ENCODE data around the gene KCNJ12.
"Not testable (repeated sequence)": the region's sequence is repeated elsewhere in the genome, so short reads cannot be mapped to it uniquely, and the experiment has no call there.

KCNJ12 gene

GRCh38 chr17:21413570-21414279, 37.6 kb downstream of the KCNJ12 start:
- not testable (repeated sequence) for H3K27ac ChIP-seq (ENCODE audit: low read depth, low read length); H3K9ac ChIP-seq (ENCODE audit: low read depth in 1 of 2, low read length in 2 of 2); H3K4me3 ChIP-seq (ENCODE audit: low read depth in 1 of 2, low read length in 2 of 2); H3K4me1 ChIP-seq (ENCODE audit: control insufficient read depth in 1 of 2, insufficient read depth in 2 of 2, low read length in 2 of 2); H3K9me3 ChIP-seq (ENCODE audit: control insufficient read depth in 1 of 2, low read length in 2 of 2); H3K36me3 ChIP-seq (ENCODE audit: control insufficient read depth in 1 of 2, insufficient read depth in 2 of 2, low read length in 2 of 2); H3K27me3 ChIP-seq (ENCODE audit: control insufficient read depth in 1 of 2, insufficient read depth in 2 of 2, low read length in 2 of 2)

- H3K27me3 ChIP-seq (ENCODE audit: control insufficient read depth in 1 of 2, insufficient read depth in 2 of 2, low read length in 2 of 2); H3K4me3 ChIP-seq (ENCODE audit: low read depth in 1 of 2, low read length in 2 of 2); H3K9me3 ChIP-seq (ENCODE audit: control insufficient read depth in 1 of 2, low read length in 2 of 2); H3K36me3 ChIP-seq (ENCODE audit: control insufficient read depth in 1 of 2, insufficient read depth in 2 of 2, low read length in 2 of 2); H3K27ac ChIP-seq (ENCODE audit: low read depth, low read length); H3K4me1 ChIP-seq (ENCODE audit: control insufficient read depth in 1 of 2, insufficient read depth in 2 of 2, low read length in 2 of 2); H3K9ac ChIP-seq (ENCODE audit: low read depth in 1 of 2, low read length in 2 of 2): not testable (repeated sequence)
Observed at GRCh38 chr17:21414616-21415015, 38.5 kb downstream of the KCNJ12 start.

- H3K4me1 ChIP-seq (ENCODE audit: control insufficient read depth in 1 of 2, insufficient read depth in 2 of 2, low read length in 2 of 2); H3K4me3 ChIP-seq (ENCODE audit: low read depth in 1 of 2, low read length in 2 of 2); H3K27me3 ChIP-seq (ENCODE audit: control insufficient read depth in 1 of 2, insufficient read depth in 2 of 2, low read length in 2 of 2); H3K27ac ChIP-seq (ENCODE audit: low read depth, low read length); H3K9ac ChIP-seq (ENCODE audit: low read depth in 1 of 2, low read length in 2 of 2); H3K36me3 ChIP-seq (ENCODE audit: control insufficient read depth in 1 of 2, insufficient read depth in 2 of 2, low read length in 2 of 2); H3K9me3 ChIP-seq (ENCODE audit: control insufficient read depth in 1 of 2, low read length in 2 of 2): not testable (repeated sequence)
Observed at GRCh38 chr17:21415166-21415990, 39.2 kb downstream of the KCNJ12 start.

- not testable (repeated sequence) for H3K27ac ChIP-seq (ENCODE audit: low read depth, low read length); H3K4me3 ChIP-seq (ENCODE audit: low read depth in 1 of 2, low read length in 2 of 2); H3K27me3 ChIP-seq (ENCODE audit: control insufficient read depth in 1 of 2, insufficient read depth in 2 of 2, low read length in 2 of 2); H3K9me3 ChIP-seq (ENCODE audit: control insufficient read depth in 1 of 2, low read length in 2 of 2); H3K36me3 ChIP-seq (ENCODE audit: control insufficient read depth in 1 of 2, insufficient read depth in 2 of 2, low read length in 2 of 2); H3K4me1 ChIP-seq (ENCODE audit: control insufficient read depth in 1 of 2, insufficient read depth in 2 of 2, low read length in 2 of 2); H3K9ac ChIP-seq (ENCODE audit: low read depth in 1 of 2, low read length in 2 of 2)
Observed at GRCh38 chr17:21416471-21416981, 40.4 kb downstream of the KCNJ12 start.

- not testable (repeated sequence) for H3K9me3 ChIP-seq (ENCODE audit: control insufficient read depth in 1 of 2, low read length in 2 of 2); H3K27me3 ChIP-seq (ENCODE audit: control insufficient read depth in 1 of 2, insufficient read depth in 2 of 2, low read length in 2 of 2); H3K4me1 ChIP-seq (ENCODE audit: control insufficient read depth in 1 of 2, insufficient read depth in 2 of 2, low read length in 2 of 2); H3K36me3 ChIP-seq (ENCODE audit: control insufficient read depth in 1 of 2, insufficient read depth in 2 of 2, low read length in 2 of 2); H3K9ac ChIP-seq (ENCODE audit: low read depth in 1 of 2, low read length in 2 of 2); H3K27ac ChIP-seq (ENCODE audit: low read depth, low read length); H3K4me3 ChIP-seq (ENCODE audit: low read depth in 1 of 2, low read length in 2 of 2)
Observed at GRCh38 chr17:21417349-21417748, 41.2 kb downstream of the KCNJ12 start.

- no peaks in the 10 kb centered on the region for H3K4me1 ChIP-seq (ENCODE audit: control insufficient read depth in 1 of 2, insufficient read depth in 2 of 2, low read length in 2 of 2)
- no peaks in the 10 kb centered on the region for H3K27me3 ChIP-seq (ENCODE audit: control insufficient read depth in 1 of 2, insufficient read depth in 2 of 2, low read length in 2 of 2)
- H3K36me3 ChIP-seq (ENCODE audit: control insufficient read depth in 1 of 2, insufficient read depth in 2 of 2, low read length in 2 of 2): no peaks in the 10 kb centered on the region
- H3K4me3 ChIP-seq (ENCODE audit: low read depth in 1 of 2, low read length in 2 of 2): no peak overlapping the region
- no peak overlapping the region for H3K27ac ChIP-seq (ENCODE audit: low read depth, low read length)
- no peak overlapping the region for H3K9ac ChIP-seq (ENCODE audit: low read depth in 1 of 2, low read length in 2 of 2)
- H3K9me3 ChIP-seq (ENCODE audit: control insufficient read depth in 1 of 2, low read length in 2 of 2): no peaks in the 10 kb centered on the region
Observed at GRCh38 chr17:21417921-21418320, 41.8 kb downstream of the KCNJ12 start.

- no peak overlapping the region for H3K27ac ChIP-seq (ENCODE audit: low read depth, low read length)
- H3K9me3 ChIP-seq (ENCODE audit: control insufficient read depth in 1 of 2, low read length in 2 of 2): no peaks in the 10 kb centered on the region
- no peaks in the 10 kb centered on the region for H3K27me3 ChIP-seq (ENCODE audit: control insufficient read depth in 1 of 2, insufficient read depth in 2 of 2, low read length in 2 of 2)
- no peaks in the 10 kb centered on the region for H3K36me3 ChIP-seq (ENCODE audit: control insufficient read depth in 1 of 2, insufficient read depth in 2 of 2, low read length in 2 of 2)
- no peak overlapping the region for H3K9ac ChIP-seq (ENCODE audit: low read depth in 1 of 2, low read length in 2 of 2)
- no peak overlapping the region for H3K4me3 ChIP-seq (ENCODE audit: low read depth in 1 of 2, low read length in 2 of 2)
- no peaks in the 10 kb centered on the region for H3K4me1 ChIP-seq (ENCODE audit: control insufficient read depth in 1 of 2, insufficient read depth in 2 of 2, low read length in 2 of 2)
Observed at GRCh38 chr17:21418446-21419298, 42.5 kb downstream of the KCNJ12 start.

GRCh38 chr17:21419299-21420239, 43.4 kb downstream of the KCNJ12 start:
- H3K9ac ChIP-seq (ENCODE audit: low read depth in 1 of 2, low read length in 2 of 2): no peak overlapping the region
- no peaks in the 10 kb centered on the region for H3K4me1 ChIP-seq (ENCODE audit: control insufficient read depth in 1 of 2, insufficient read depth in 2 of 2, low read length in 2 of 2)
- H3K36me3 ChIP-seq (ENCODE audit: control insufficient read depth in 1 of 2, insufficient read depth in 2 of 2, low read length in 2 of 2): no peaks in the 10 kb centered on the region
- no peak overlapping the region for H3K4me3 ChIP-seq (ENCODE audit: low read depth in 1 of 2, low read length in 2 of 2)
- no peak overlapping the region for H3K27ac ChIP-seq (ENCODE audit: low read depth, low read length)
- no peaks in the 10 kb centered on the region for H3K27me3 ChIP-seq (ENCODE audit: control insufficient read depth in 1 of 2, insufficient read depth in 2 of 2, low read length in 2 of 2)
- no peaks in the 10 kb centered on the region for H3K9me3 ChIP-seq (ENCODE audit: control insufficient read depth in 1 of 2, low read length in 2 of 2)

GRCh38 chr17:21420503-21421090, 44.4 kb downstream of the KCNJ12 start:
- H3K27ac ChIP-seq (ENCODE audit: low read depth, low read length); H3K4me3 ChIP-seq (ENCODE audit: low read depth in 1 of 2, low read length in 2 of 2); H3K36me3 ChIP-seq (ENCODE audit: control insufficient read depth in 1 of 2, insufficient read depth in 2 of 2, low read length in 2 of 2); H3K4me1 ChIP-seq (ENCODE audit: control insufficient read depth in 1 of 2, insufficient read depth in 2 of 2, low read length in 2 of 2); H3K9me3 ChIP-seq (ENCODE audit: control insufficient read depth in 1 of 2, low read length in 2 of 2); H3K9ac ChIP-seq (ENCODE audit: low read depth in 1 of 2, low read length in 2 of 2); H3K27me3 ChIP-seq (ENCODE audit: control insufficient read depth in 1 of 2, insufficient read depth in 2 of 2, low read length in 2 of 2): not testable (repeated sequence)

Measured in duodenal mucosa (tissue), 2 donors.